Hepatocyte (in vitro differentiated cells): ENCODE data around the gene TRAF5.

Source experiments
- EZH2 ChIP-seq: fragments of 200-600 bp; sonication (generic); IDR thresholded peaks from 2 replicates; pipeline ENCODE4 v1.6.1; 2016; ENCODE audit warnings: antibody characterized with exemption, mild to moderate bottlenecking, borderline replicate concordance
- TF ChIP-seq, protein P1 (sequence below): fragments of 200-600 bp; sonication (generic); IDR thresholded peaks from 2 replicates; pipeline ENCODE4 v1.5.1; 2016; ENCODE audit warnings: antibody characterized with exemption, mild to moderate bottlenecking; ENCODE audit not compliant: poor library complexity

DNA sequence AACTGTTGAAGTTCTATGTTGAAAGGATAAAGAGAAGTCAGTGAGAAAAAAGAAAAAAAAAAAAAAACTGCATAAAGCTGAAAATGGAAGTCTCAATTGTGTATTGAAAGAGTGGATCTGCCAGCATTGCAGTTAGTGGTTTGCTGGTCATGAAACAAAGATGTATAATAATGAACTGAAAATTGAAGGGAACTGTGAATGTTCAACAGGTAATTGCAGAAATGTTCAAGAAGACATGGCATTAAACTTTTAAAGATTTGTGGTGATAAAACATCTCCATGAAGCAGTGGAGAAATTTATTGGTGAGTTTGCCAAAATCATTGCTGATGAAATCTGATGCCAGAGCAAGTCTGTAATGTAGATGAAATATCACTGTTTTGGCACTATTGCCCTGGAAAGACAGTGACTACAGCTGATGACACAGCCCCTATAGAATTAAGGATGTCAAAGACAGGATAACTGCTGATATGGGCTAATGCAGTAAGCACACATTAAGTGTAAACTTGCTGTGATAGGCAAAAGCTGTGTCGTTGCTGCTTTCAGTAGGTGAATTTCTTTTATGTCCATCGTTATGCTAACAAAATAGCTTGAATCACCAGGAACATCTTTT lies 94.3 kb downstream of the TRAF5 start:
- no peak for TF ChIP-seq EZH2
- TF ChIP-seq, protein P1, sequence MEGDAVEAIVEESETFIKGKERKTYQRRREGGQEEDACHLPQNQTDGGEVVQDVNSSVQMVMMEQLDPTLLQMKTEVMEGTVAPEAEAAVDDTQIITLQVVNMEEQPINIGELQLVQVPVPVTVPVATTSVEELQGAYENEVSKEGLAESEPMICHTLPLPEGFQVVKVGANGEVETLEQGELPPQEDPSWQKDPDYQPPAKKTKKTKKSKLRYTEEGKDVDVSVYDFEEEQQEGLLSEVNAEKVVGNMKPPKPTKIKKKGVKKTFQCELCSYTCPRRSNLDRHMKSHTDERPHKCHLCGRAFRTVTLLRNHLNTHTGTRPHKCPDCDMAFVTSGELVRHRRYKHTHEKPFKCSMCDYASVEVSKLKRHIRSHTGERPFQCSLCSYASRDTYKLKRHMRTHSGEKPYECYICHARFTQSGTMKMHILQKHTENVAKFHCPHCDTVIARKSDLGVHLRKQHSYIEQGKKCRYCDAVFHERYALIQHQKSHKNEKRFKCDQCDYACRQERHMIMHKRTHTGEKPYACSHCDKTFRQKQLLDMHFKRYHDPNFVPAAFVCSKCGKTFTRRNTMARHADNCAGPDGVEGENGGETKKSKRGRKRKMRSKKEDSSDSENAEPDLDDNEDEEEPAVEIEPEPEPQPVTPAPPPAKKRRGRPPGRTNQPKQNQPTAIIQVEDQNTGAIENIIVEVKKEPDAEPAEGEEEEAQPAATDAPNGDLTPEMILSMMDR = no peak
